IMR-90 (cell line): ENCODE results near the gene MRPS16.

ENCODE experiments used
- CTCF ChIP-seq: conservative IDR thresholded peaks from 2 replicates; pipeline ENCODE4 v1.5.1; 2012; ENCODE audit warnings: mild to moderate bottlenecking, low read depth, low read length, improper control_type of control experiment
- MAFK ChIP-seq: IDR thresholded peaks from 2 replicates; pipeline ENCODE4 v1.6.1; 2012; ENCODE audit warnings: low read depth, low read length, improper control_type of control experiment
- POLR2A ChIP-seq: IDR thresholded peaks from 2 replicates; pipeline ENCODE4 v1.6.1; 2012; ENCODE audit warnings: mild to moderate bottlenecking, low read depth, low read length
- RCOR1 ChIP-seq: IDR thresholded peaks from 2 replicates; pipeline ENCODE4 v1.6.1; 2012; ENCODE audit warnings: mild to moderate bottlenecking, low read length, improper control_type of control experiment; ENCODE audit not compliant: insufficient replicate concordance
- USF2 ChIP-seq: fragments of 150-350 bp; IDR thresholded peaks from 2 replicates; pipeline ENCODE4 v1.6.1; 2017; ENCODE audit warnings: mild to moderate bottlenecking, antibody characterized with exemption, low read length, low read depth

- TF ChIP-seq POLR2A: no peak
- TF ChIP-seq CTCF: no peak
- no peak for TF ChIP-seq MAFK
- TF ChIP-seq USF2: no peak
- no peak for TF ChIP-seq RCOR1
Observed at GRCh38 chr10:73211106-73211811, 41.2 kb downstream of the MRPS16 start.
